GM12892 (cell line): ENCODE data around the gene FHL1.

Source experiments
- POLR2A ChIP-seq: IDR thresholded peaks from 2 replicates; pipeline ENCODE4 v1.6.1; 2011; ENCODE audit warnings: low read depth, low read length, control low read depth
- POLR2AphosphoS5 ChIP-seq: IDR thresholded peaks from 2 replicates; pipeline ENCODE4 v1.6.1; 2011; ENCODE audit warnings: low read depth, low read length, control low read depth

DNA sequence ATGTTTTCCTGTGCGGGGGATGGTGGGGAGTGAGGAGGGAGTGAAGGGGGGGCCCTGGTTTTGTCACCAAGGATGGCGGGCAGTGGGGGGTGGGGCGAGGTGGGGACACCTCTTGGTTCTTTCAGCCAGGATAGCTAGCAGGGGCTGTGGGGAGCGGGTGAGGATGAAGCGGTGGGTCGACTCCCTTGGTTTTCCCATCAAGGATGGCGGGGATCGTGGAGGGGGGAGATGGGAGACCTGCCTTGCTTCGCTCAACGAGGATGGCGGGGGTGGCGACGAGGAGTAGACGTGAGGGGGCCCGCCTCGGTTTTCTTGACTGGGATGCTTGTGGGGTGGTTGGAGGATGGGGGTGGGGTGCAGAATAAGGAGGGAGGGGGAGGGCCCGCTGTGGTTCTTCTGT, 643 bp downstream of the FHL1 start:
- TF ChIP-seq POLR2A, result no peak
- TF ChIP-seq POLR2AphosphoS5, result no peak
